Astrocyte of the spinal cord (primary cell): ENCODE data around the gene CADM1.
A peak's percentile ranks its signal among the peaks of the same experiment; 100 is the strongest.

Experiments
- DNase-seq: peaks from one replicate; pipeline ENCODE4 v3.0.0; 2011; ENCODE audit warnings: low read depth, low spot score
- H3K4me3 ChIP-seq: 2 replicates; pipeline ENCODE4 v1.5.1; 2011; ENCODE audit warnings: low read depth, mild to moderate bottlenecking, low read length, moderate library complexity
- CTCF ChIP-seq: IDR thresholded peaks from 2 replicates; pipeline ENCODE4 v1.5.1; 2012; ENCODE audit warnings: low read depth, mild to moderate bottlenecking, low read length, inconsistent platforms
- in situ Hi-C: cut with HindIII; loops from 2 replicates; pipeline ENCODE4 v1.10.0; 2017; ENCODE audit warnings: low sequenced_read_pairs

The CADM1 gene

DNA sequence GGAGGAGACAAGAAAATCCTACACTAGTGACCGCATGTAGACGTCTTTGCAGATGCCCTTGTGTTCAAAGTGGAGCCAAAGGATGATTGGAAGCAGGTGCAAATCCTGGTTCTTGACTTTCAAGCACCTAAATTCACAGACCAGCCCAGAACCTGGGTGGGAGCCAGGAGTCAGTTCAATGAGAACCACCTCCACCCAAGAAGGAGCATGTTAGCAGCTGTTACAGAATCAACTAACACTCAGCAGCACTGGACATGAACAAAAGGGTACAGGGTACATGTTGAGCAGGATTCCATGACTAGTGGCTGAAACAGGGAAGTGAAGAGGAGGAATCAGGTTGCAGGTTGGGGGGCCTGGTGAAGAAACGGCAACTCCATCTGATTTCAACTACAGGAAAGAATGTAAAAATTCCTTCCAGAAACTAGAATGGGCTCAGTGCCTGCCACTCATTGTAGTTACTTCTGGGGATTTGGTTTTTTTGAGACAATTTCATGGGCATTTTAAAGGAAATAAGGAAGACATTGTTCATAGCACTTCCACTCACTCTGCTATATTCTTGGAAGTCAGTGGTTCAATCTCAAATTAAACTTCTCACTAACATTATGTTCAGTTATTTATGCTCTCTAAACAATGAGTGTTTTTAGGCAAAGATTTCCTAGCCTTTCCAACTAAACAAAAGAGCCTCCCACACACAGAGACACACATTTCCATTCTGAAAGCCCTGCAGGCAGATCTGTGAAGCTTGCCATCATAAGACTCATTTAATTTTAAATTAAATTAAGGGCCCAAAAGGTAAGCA is 173.3 kb downstream of the CADM1 start:
- in situ Hi-C loops: no loop called here
- no peak for DNase-seq
- TF ChIP-seq CTCF: no peak
- no peak overlapping the region for H3K4me3 ChIP-seq

DNA sequence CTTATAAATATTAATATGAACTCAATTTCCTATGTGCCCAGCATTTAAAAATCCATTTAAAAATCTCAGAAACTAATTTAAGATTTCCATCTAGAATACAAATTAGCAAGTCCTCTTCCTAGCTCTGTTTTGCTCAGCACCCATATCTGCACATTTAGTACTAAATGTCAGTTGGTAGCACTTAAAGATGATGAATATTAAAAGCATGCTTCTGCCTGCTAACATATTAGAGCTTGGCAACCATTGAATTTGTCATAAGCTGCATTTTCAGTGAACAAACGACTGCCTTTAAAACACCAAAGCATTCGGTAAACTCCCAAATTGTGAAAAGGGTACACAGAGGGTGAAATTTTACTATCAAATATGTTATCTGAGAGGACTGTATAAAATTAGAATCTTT is 177.7 kb downstream of the CADM1 start:
- no peak for DNase-seq
- in situ Hi-C loops: no loop called here
- no peak for TF ChIP-seq CTCF
- no peak overlapping the region for H3K4me3 ChIP-seq

GRCh38 chr11:115325523-115325922 is 178.7 kb downstream of the CADM1 start:
- DNase-seq: no peak
- in situ Hi-C loops: no loop called here
- TF ChIP-seq CTCF: no peak
- H3K4me3 ChIP-seq: no peak overlapping the region

DNA sequence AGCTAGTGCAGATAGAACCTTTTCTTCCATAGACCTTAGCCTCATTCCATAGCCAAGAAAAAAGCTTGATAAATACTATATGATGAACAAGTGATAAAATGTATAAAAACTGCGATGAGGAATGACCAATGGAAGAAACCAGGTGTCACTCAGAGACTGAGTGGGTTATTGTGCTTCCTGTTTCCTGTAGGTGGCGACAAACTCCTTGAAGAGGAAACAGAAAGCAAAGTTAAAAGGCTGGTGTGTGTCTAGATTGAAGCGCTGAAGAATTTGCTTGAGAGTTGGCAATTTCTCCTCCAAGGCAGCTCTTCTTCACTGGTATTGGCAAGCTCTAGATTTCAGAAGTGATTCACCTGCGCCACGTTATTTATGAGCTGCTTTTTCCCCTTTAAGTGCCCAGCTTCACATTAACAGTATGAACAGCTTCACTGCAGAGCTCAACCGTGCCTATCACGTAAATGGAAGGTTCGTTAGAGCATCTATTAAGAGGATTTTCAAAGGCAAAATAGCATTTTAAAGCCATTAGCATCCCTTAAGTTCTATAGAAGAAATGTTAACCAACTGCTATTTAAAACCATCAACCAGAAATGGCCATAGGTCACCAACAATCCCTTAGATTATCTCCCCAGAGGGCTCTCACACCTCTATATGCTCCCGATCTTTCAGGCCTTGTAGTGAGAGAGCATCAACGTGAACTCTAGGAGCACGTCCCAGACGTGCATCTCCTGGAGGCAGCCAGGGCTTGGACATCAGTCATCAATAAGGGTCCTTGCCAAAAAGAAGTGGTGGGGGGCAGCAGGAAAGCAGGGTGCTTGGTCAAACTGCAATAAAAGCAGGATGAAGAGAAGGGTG is 179.4 kb downstream of the CADM1 start:
- in situ Hi-C loops: no loop called here
- H3K4me3 ChIP-seq: no peak overlapping the region
- TF ChIP-seq CTCF: peak; percentile 80
- peak; percentile 71 for DNase-seq

DNA sequence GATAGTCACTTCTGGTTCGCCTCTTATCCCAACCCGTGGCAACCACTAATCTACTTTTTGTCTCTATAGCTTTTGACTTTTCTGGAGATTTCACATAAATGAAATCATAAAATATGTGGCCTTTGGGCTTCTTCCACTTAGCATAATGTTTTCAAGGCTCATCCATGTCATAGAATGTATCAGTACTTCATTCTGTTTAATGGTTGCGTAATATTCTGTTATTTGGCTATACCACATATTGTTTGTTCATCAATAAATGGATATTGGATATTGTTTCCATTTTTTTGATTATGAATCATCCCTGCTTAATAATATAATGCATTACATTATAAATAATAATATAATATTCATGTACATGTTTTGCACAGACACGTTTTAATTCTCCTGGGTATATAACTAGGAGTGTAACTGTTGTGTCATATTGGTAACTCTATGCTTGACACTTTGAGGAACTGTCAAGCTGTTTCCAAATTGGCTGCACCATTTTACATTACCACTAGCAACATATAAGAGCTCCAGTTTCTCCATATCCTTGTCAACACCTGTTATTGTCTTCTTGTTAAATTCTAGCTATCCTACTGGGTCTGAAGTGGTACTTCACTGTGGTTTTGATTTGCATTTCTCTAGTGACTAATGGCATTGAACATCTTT is 181.5 kb downstream of the CADM1 start:
- no peak overlapping the region for H3K4me3 ChIP-seq
- DNase-seq: no peak
- TF ChIP-seq CTCF: no peak
- in situ Hi-C loops: no loop called here

DNA sequence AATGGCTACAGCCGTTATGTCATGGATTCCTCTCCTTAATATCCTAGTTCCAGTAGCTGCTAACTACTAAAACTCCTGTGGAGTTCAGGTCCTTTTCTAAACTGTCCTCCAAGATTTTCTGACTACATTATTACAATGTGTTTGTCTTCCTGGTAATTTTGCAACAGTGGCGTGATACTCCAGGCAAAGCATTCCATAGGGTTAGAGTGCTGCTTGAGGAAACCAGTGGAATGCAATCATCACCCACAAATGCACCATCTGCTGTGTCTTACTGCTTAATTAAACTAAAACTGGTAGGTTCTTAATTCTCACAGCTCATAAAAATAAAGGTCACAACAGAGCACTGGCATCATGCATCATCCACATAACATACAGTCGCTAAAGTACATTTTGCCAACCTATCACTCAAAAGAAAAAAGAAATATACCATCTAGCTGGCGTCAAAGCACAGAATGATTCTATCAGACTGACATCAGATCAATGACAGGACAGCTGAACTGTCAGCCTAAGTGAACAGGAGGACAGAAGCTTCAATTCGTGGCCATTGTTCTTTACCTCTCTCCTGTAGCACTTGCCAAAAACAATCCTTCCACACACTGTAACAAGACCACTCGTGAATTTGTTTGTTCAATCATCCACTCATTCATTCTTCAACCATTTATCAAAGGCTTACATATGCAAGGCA is 182.5 kb downstream of the CADM1 start:
- in situ Hi-C loops: no loop called here
- TF ChIP-seq CTCF: no peak
- peak; percentile 16 for DNase-seq

More for the DNA sequence above, 182.5 kb downstream of the CADM1 start:
- H3K4me3 ChIP-seq: no peak overlapping the region
